Suprapubic skin (tissue), 3 donors: ENCODE data around the gene MFNG.

ENCODE experiments used
- POLR2A ChIP-seq, 2 donors: fragments of 450-650 bp; IDR thresholded peaks; one replicate each; pipeline ENCODE4 v1.6.1; 2017; ENCODE audit warnings: antibody characterized with exemption in 2 of 2, mild to moderate bottlenecking in 2 of 2, moderate library complexity in 2 of 2
- TF ChIP-seq, protein P1 (sequence below), 2 donors: fragments of 200-600 bp in 1 of 2; fragments of 450-650 bp in 1 of 2; sonication (generic) in 1 of 2; IDR thresholded peaks; one replicate each; pipeline ENCODE4 v1.5.1; 2016 to 2019; ENCODE audit warnings: antibody characterized with exemption in 2 of 2, mild to moderate bottlenecking in 1 of 2, moderate library complexity in 1 of 2

DNA sequence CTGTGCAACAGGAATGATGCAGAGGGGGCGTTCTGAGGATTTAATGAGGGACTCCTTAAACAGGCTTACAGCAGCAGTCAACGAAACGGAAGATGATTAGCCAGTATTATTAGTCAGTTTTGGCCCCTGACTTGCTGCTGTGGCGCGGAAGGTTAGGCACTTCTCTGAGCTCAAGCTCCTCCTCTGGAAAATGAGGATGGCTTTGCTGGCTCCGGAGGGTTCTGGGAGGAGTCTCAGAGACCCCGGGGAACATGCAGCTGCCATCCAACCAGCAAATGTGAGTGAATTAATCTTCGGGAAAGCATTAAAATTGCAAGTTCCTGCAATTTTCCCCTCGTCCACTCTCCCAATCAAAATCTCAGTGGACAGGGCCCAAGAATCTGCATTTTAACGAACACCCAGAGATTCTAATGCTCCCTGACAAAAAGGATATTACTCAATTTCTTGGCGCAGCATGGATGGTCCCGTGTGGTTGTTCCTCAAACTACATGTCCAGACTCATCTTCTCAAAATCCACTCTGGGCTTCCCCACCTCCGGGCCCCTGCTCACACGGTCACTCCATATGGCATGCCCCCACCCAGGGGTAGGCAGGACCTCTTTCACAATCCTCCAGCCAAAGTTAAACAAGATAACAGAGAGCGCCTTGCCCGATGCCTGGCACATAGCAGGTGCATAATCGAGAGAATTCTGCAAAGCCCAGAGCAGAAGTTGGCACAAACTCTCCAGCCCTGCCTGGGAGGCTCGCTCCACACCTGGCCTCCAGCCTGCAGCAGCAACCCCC lies 65.3 kb downstream of the MFNG start:
- TF ChIP-seq POLR2A (IDR thresholded peaks at IDR 0.05) = no peak
- TF ChIP-seq, protein P1, sequence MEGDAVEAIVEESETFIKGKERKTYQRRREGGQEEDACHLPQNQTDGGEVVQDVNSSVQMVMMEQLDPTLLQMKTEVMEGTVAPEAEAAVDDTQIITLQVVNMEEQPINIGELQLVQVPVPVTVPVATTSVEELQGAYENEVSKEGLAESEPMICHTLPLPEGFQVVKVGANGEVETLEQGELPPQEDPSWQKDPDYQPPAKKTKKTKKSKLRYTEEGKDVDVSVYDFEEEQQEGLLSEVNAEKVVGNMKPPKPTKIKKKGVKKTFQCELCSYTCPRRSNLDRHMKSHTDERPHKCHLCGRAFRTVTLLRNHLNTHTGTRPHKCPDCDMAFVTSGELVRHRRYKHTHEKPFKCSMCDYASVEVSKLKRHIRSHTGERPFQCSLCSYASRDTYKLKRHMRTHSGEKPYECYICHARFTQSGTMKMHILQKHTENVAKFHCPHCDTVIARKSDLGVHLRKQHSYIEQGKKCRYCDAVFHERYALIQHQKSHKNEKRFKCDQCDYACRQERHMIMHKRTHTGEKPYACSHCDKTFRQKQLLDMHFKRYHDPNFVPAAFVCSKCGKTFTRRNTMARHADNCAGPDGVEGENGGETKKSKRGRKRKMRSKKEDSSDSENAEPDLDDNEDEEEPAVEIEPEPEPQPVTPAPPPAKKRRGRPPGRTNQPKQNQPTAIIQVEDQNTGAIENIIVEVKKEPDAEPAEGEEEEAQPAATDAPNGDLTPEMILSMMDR (IDR thresholded peaks at IDR 0.05) = no peak
